D721Med (cell line): ENCODE measurements around the gene PPT1.

Source experiments
- DNase-seq: peaks from one replicate; pipeline ENCODE4 v3.0.0; 2011; ENCODE audit warnings: low spot score; ENCODE audit not compliant: insufficient read length
- FAIRE-seq: peaks from 2 replicates; lab custom pipeline; 2011; peaks lifted over from hg19 to GRCh38; lab: Jason Lieb, UNC
- CTCF ChIP-seq: IDR thresholded peaks from 2 replicates; pipeline ENCODE4 v1.5.1; 2012; ENCODE audit warnings: mild to moderate bottlenecking, control low read depth; ENCODE audit not compliant: insufficient read depth; ENCODE audit errors: missing control alignments

The PPT1 gene

GRCh38 chr1:40075266-40075665, 21.8 kb downstream of the PPT1 start:
- no peak for TF ChIP-seq CTCF
- no peak for FAIRE-seq
- no peak for DNase-seq

DNA sequence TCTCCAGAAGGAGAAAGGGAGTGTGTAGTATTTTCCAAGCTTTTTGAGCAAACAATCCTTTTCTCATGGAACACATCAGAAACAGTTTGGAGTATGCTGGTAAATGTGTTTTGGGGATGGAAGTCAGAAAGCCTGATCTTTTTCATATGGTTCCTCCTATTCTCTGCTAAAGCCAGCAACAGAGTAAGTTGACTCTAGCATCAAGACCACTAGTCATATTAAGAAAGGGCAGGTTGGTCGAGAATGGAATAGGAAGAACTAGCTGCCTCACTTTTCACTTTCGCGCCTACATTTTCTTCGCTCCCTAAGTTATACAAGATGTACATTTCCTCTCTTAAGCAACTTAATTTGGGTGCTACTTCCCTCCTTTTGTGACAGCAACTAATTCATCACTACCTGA, 24.0 kb downstream of the PPT1 start:
- FAIRE-seq (no peak), DNase-seq (no peak)
- TF ChIP-seq CTCF, result no peak

DNA sequence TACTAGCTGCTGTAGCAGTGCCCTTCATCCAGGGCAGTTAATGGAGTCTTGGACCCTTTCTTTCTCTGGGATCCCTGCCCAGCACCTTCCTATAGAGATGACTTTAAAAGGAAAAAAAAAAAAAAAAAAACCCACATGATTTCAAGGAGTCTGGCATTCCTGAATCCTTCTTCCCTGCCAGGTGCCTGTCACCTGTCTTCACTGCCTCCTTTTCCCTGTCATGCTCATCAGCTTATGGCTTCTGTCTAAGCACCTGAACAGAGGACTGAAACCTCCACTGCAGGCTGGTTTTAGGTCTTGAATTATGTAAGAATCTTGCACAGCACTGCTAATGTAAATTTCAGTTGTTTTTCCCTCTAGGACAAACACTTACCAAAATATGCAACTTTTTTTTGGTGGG, 24.9 kb downstream of the PPT1 start:
- no peak for DNase-seq
- no peak for FAIRE-seq
- TF ChIP-seq CTCF, result no peak

DNA sequence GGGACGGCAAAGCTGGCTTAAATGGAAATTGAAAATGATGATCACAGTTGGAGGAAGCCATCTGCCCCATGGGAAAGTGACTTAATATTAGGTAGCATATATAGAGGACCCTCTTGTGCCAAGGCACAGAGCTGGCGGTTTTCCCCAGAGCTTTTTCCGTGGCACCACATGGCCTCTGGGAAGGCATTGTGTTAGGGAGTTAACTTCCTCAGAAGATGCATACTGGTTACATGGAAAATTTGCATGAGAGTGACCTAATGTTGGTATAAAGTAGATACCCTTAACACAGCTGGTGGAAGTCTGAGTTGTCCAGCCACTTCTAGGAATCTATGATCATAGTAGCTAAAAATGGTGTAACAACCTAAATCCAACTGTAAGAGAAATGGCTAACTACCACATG, 29.2 kb downstream of the PPT1 start:
- no peak for TF ChIP-seq CTCF
- DNase-seq (no peak), FAIRE-seq (no peak)

DNA sequence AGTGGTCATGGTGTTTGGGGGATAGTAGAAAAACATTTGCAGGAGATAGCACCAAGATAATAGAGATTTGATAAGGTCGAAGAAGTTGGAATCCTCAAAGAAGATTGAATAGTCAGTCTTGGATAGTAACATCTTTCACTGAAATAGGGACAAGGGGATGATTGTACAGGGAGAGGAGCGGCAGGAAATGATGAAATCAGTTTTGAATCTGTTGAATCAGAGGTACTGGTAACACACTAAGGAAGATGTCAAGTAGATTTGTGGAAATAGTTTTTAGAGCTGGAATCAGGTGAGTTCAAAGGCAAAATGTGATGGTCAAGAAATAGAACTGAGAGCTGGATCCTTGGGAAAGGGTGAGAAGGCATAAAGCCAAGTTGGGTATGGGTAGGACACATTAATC, 30.0 kb downstream of the PPT1 start:
- DNase-seq (no peak), FAIRE-seq (no peak)
- no peak for TF ChIP-seq CTCF

DNA sequence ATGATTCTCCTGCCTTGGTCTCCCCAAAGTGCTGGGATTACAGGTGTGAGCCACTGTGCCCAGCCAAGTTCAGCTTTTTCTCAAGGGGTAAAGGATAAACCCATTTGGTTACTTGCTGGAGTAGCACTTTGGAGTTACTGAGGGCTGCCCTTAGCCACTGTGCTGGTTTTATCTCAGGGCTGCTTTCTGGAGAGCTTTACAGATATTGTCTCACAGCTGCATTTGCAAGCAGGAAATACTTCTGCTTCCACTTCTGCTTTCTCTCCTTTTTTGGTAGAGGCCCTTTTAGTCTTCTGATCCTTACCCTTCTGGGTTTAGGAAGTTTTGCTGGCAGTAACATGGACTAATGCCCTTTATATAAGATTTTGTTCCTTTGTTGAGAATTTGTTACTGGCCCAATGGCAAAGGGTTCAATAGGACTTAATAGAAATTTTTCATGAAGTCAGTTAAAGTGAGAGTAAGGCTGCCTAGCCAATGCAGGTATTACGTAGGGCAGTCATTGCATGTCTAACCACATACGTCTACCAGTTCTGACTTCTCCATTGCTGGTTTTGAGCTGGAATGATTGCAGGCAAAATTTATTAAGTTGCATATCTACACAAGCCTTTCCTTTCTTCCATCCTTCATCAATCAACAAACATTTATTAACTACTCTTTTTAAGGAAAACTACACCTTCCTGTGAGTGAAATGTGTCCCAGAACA, 32.1 kb downstream of the PPT1 start:
- FAIRE-seq (no peak), DNase-seq (no peak)
- no peak for TF ChIP-seq CTCF

DNA sequence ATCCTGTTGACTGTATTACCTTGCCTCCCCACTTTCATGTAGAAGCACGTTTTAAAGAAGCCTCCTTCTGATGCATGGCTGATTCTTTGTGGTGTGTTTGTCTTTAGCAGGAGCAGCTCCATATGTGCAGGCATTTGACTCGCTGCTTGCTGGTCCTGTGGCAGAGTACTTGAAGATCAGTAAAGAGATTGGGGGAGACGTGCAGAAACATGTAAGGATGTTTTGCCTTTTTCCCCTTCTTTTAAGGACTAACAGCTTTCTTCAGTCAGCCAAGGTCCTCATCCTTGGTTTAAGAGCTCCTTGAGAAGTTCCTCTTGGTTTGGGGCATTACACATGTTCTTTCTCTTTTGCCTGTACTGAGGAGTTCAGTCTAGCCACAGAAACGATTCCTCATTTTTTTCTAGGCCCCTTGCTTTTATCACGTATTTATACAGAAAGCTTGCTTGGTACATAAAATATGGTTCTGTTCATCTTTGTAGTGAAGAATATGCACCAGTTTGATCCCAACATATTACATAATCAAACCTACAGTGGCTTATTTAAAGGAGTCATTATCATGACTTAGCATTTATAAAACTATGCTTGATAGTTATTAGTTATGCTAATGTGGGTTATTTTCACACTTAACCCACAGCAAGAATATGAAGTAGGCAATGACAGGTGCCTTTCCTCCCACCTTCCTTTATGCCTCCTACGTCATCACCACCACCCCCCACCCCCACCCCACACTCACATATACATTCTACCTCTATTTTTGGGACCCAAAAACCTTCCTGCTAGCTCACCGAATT, 36.9 kb downstream of the PPT1 start:
- DNase-seq (no peak), FAIRE-seq (no peak)
- TF ChIP-seq CTCF, result no peak
